ENCODE results near the gene CEP131. TPM values are rescaled to one million over a fixed set of nuclear protein-coding genes. Genes with fewer than 3 reads are reported as not detected.

Gene CEP131
- total and polyA plus RNA-seq, 2 of the 8 experiments (the other 6 are each of a cell fraction or from before 2014, with no cell fraction given) = 5.9 to 23.2 TPM

- no peak for TF ChIP-seq TAF7 (optimal IDR thresholded peaks at IDR 0.05; ENCODE audit: borderline replicate concordance, low read depth, low read length)
- TF ChIP-seq, protein P1, sequence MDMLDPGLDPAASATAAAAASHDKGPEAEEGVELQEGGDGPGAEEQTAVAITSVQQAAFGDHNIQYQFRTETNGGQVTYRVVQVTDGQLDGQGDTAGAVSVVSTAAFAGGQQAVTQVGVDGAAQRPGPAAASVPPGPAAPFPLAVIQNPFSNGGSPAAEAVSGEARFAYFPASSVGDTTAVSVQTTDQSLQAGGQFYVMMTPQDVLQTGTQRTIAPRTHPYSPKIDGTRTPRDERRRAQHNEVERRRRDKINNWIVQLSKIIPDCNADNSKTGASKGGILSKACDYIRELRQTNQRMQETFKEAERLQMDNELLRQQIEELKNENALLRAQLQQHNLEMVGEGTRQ (IDR thresholded peaks at IDR 0.05; ENCODE audit: low read length) = no peak
- no peak for TF ChIP-seq SIX5 (IDR thresholded peaks at IDR 0.05; ENCODE audit: low read depth, low read length)
- TF ChIP-seq NRF1 (IDR thresholded peaks at IDR 0.05; ENCODE audit: low read depth, low read length) = no peak
- no peak for TF ChIP-seq ZNF274 (IDR thresholded peaks at IDR 0.05; ENCODE audit: borderline replicate concordance, extremely low read depth, low read length)
- no peak for TF ChIP-seq TBP (IDR thresholded peaks at IDR 0.05; ENCODE audit: low read depth, low read length)
- TF ChIP-seq HDAC6 (IDR thresholded peaks at IDR 0.05; ENCODE audit: low read depth, low read length) = no peak
- no peak for TF ChIP-seq SIN3A (conservative IDR thresholded peaks at IDR 0.05 in 1 of 2, IDR thresholded peaks at IDR 0.05 in 1 of 2; ENCODE audit: low read depth in 1 of 2, low read length in 2 of 2)
These were observed 16.6 kb downstream of the CEP131 start (continued) for GRCh38 chr17:81206166-81206565.

All from H1 (cell line).